ENCODE data around the gene SPNS3. TPM values are rescaled to one million over a fixed set of nuclear protein-coding genes. Genes with fewer than 3 reads are reported as not detected.

Gene SPNS3
- total RNA-seq, 1 experiment from 2014 or later: 0.64 TPM

DNA sequence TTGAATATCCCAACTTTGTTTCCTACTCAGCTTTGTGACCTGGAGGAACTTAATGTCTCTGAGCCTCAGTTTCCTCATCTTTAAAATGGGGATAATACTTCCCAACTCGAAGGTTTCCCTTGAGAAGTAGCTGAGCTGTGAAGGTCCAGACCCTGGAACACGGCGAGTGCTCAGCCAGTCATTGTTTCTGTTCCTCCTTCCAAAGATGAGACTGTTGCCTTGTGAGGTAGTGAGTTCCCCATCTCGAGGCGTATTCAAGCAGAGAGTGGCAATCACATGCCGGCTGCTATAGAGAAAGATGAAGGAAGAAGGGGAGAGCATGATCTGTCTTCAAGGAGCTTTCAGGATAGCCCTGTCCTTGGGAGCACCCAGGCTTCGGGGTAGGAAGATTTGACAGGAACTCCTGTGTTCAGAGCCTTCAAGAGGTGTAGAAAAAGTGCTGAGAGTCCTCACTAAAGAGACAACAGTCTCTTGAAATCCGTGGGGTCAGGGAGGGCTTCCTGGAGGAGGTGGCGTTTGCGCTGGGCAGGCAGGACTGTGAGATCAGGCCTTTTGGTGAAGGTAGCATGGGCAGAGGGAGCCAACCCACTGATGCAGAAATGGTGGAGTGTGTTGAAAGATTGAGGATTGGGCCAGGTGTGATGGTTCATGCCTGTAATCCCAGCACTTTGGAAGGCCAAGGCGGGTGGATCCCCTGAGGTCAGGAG, 92.1 kb downstream of the SPNS3 start:
- DNase-seq (ENCODE audit: low read depth): no peak

DNA sequence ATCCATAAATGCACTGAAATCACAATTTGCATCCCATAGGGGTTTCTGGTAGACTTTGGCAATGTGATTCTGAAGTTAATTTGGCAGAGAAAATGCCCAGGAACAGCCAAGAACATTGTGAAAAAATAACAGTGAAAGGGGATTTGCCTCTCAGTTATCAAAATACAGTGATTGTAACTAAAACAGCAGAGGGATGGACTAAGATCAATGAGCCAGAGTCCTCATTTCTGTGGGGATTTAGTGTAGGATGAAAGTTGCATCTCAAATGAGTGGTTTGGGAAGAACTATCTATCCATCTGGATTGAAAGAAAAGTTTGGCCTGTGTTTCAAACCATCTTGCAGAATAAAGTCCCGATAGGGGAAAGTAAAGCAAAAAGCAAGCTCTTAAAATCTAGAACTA, 93.4 kb downstream of the SPNS3 start:
- no peak for DNase-seq (ENCODE audit: low read depth)

DNA sequence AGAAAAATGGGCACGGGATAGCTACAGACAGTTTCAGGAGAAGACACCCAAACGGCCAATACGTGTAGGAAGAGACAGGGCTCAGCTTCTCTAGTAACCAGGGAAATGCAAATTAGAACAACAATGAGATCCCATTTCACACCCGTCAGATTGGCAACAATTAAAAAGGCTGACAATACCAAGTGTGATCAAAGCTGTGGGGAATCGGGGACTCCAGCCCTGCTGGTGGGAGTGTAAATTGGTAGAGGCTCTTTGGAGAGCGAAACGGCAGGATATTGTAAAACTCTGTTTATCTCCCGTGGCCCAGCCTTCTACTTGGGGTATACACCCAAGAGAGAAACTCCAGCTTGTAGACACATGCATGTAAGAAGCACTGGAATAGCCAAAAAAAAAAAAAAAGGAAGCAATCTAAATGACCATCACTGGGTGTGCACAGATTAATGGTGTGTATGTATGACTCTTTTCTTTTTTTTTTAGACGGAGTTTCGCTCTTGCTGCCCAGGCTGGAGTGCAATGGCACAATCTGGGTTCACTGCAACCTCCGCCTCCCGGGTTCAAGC, 93.9 kb downstream of the SPNS3 start:
- DNase-seq (ENCODE audit: low read depth): no peak

DNA sequence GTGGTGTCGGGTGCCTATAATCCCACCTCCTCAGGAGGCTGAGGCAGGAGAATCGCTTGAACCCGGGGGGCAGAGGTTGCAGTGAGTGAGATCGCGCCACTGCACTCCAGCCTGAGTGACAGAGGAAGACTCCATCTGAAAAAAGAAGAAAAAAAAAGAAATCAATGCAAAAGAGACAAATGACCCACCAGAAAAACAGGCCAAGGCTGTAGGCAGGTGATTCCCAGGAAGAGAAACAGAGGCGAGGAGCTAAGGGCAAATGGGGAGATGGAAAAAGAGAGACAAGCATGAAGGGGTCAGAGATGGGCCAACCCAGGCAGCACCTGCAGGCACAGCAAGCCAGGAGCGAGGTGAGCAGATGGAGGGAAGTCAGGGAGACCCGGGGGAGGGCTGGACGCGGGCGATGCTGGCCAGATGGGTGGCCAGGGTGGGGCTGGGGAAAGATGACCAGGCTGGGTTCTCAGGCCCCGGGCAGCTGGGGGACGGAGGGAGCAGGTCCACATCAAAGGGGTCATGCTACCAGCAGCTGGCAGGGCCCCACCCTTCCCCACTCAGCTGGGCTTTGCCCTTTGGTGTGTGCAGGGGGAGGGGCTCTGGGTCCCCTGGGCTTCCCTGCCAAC, 95.9 kb downstream of the SPNS3 start:
- no peak for DNase-seq (ENCODE audit: low read depth)

DNA sequence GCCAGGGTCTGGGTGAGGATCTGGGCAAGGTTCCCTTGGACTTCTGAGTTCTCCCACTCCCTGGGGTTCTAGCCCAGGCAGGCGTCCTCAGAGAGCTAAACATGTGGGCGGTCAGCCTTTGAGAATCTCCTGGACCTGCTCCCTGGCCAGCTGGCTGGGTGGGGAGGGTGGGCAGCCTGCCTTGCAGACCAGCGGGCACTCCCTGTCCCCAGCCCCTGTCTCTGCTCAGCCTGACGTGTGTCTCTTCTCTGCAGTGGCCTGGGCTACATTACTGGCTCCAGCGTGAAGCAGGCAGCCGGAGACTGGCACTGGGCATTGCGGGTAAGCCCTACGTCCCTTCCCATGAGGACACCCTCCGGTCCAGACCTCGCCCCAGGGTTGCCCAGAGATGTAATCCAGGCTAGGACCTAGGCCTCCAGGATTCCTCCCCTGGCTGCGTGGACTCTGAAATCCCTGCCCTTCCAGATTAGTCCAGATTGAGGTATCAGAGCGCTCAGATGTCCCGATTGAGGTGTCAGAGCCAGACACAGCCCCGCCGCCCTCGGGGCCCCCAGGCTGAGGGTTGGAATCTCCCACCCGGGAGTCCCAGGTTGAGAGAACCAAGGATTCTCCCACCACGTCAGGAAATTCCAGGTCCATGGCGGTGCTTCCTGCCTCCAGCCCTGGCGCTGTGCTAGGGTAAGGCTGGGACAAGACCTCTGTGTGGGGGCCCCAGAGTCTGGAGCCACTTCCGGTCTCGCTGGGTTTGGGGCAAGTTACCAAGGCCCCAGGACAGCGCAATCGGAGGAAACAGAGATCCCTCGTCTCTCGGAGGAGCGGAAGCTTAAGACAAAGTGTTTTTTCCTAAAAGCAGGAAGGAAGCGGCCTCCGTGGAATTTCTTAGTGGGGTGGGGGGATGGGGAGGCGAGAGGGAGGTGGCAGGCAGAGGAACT, 97.3 kb downstream of the SPNS3 start:
- DNase-seq (ENCODE audit: low read depth): no peak

DNA sequence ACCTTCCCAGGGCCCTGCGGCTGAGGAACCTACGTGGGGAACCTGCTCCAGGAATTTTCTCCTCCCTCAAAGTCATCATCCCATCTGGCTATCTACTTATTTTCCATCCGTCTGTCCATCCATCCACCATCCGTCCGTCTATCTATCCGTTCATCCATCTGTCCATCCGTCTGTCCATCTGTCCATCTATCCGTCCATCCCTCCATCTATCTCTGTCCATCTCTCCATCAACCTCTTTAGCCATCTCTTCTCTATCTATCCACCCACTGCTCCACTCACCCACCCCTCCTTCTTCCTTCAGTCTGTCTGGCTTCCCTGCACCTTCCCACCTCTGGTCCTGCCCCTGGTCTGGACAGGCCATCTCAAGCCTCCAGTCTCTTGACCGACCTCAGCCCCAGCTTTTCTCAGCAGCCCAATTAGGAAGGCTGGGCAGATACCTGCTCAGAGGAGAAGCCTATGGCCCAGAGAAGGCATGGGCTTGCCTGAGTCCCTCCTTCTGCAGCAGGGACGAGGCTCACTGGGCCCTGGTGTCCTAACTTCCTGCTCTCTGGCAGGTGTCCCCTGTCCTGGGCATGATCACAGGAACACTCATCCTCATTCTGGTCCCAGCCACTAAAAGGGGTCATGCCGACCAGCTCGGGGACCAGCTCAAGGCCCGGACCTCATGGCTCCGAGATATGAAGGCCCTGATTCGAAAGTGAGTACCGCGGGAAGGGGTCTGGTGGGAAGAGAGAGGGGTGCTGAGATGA, 98.4 kb downstream of the SPNS3 start:
- no peak for DNase-seq (ENCODE audit: low read depth)

DNA sequence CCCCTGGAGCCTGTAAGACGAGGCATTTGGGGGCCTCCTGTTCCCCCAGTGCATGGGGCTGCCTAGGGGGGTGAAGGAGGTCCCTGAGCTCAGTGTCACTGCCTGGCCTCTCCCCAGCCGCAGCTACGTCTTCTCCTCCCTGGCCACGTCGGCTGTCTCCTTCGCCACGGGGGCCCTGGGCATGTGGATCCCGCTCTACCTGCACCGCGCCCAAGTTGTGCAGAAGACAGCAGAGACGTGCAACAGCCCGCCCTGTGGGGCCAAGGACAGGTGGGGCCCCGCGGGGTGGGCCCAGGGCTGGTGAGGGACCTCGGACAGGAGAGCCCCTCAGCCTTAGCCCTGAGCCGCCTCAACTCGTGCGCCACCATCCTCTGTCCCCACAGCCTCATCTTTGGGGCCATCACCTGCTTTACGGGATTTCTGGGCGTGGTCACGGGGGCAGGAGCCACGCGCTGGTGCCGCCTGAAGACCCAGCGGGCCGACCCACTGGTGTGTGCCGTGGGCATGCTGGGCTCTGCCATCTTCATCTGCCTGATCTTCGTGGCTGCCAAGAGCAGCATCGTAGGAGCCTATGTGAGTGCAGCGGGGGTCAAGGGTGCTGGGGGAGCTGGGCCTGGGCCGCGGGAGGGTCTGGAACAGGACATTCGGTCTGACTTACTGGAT, 99.3 kb downstream of the SPNS3 start:
- DNase-seq (ENCODE audit: low read depth): no peak

DNA sequence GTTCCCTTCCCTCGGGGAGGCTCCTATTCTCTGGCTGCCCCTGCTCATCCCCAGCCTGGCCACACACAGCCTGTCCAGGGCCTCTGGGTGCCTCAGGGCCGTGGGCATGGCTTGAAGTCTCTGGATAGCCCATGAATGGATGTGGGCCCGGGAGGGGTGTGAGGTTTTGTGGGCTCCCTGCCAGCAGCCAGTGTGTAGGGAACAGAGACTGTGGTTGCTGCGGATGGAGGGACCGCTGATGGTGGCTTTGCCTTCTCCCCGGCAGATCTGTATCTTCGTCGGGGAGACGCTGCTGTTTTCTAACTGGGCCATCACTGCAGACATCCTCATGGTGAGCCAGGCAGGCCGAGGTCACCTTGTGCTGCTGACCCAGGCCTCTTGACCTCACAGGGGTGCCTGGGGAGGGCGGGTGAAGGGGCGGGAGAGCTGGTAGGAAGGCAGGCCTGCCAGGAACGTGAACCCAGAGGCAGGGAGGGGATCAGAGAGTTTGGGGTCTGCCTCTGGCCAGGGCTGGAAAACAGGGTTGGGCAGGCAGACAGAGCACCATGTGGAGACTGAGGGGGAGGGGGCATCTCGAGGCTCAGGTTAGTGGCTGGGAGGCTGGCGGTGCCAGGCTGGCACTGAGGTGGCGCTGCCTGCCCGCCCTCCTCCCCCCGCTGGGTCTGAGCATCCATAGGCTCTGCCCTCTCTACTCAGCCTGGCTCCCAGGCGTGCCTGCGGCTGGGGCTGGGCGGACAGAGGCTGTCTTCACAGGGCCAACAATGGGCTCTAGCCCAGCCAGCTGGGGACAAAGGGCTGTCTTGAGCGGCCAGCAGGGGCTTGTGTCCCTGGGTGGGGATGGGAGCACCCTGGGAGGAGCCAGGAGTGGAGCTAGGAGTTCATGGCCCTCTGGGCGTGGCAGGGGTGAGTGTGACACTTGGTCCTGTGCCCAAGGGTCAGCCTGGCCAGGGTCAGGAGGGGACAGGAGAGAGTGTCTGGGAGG, 100.1 kb downstream of the SPNS3 start:
- peak; percentile 43 for DNase-seq (ENCODE audit: low read depth)

DNA sequence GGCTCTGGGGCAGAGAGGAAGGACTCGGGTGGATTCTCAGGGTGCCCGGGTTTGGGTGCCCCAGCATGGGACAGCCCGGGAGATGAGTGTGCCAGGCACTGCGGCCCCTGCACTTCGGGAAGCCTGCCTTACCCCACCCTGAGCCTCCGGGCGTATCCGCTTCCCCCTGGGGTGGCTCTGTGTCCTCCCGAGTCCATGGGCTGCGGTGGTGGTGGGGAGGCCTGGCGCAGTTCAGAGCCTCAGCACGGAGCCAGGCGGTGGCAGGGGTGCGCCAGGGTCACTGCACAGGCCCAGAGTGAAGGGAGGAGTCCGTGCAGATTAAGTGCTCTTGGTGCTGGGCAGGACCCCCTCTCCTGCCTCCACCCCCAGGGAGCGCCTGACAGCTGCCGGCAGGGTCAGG, 100.8 kb downstream of the SPNS3 start:
- DNase-seq (ENCODE audit: low read depth): no peak

DNA sequence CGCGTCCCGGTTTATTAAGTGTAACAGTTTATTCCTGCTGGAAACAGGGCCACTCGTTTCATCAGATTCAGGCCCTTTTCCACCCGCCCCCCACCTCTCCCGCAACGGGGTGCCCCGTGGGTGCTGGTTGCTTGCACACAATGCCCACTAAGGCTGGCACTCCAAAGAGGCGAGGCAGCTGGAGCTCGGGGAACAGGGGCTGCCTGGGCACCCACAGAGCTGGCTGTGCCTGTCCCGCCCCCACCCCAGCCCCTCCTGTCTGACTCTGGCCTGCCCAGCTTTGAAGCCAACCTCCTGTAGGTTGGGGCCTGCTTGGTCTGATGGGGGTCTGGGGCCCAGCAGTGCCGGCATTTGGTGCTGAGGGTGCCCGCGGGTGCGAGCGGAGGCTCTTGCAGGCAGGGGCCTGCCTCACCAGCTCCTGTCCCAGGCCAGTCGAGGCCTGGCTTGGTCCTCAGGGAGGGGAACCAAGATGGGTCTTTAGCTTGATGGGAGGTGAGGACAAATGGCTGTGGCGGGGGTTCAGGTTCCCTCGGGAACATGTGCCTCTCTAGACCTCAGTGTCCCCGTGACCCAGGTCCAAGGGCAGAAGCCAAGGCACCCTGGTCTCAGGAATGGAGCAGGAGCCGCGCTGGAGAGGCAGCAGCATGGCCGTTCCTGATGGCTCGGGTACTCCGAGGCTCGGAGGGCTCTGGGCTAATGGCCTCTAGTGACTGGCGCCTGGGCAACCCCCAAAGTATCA, 101.4 kb downstream of the SPNS3 start:
- no peak for DNase-seq (ENCODE audit: low read depth)

DNA sequence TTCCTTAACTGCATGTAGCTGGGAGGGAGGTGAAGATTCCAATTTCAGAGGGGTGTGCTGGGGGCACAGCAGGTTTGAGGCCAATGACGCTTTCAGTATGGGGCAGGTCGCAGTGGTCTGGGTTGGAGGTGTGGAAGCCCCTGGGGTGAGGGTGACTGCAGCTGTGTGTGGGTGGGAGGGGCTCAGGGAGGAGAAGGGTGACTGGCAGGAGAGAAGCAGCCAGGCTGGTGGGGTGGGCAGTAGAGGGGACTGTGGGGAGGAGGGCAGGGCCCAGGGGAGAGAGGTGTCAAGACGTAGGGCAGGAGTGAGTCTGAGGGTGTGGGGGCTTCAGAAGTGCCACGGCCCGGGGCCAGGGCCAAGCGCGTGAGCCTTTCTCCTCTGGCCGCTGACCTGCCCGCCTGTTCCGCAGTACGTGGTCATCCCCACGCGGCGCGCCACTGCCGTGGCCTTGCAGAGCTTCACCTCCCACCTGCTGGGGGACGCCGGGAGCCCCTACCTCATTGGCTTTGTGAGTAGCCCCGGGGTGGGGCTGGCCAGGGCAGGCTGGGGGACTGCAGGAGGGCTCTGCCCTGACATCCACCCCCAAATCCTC, 102.0 kb downstream of the SPNS3 start:
- DNase-seq (ENCODE audit: low read depth): no peak

DNA sequence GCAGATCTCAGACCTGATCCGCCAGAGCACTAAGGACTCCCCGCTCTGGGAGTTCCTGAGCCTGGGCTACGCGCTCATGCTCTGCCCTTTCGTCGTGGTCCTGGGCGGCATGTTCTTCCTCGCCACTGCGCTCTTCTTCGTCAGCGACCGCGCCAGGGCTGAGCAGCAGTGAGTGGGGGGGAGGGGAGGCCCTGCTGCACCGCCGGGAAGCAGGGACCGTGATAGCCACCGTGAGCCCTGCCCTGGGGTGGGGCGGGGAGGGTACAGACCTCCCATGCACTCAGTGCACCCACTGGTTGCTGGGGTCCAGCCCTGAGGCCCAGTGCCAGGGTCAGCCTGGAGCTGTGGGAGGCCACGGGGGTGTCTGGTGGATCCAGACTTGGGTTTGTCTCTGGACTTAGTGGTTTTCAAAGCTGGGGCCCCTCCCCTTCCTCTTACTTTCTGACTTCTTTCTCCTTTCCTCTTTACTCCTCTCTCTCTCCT, 102.6 kb downstream of the SPNS3 start:
- no peak for DNase-seq (ENCODE audit: low read depth)

DNA sequence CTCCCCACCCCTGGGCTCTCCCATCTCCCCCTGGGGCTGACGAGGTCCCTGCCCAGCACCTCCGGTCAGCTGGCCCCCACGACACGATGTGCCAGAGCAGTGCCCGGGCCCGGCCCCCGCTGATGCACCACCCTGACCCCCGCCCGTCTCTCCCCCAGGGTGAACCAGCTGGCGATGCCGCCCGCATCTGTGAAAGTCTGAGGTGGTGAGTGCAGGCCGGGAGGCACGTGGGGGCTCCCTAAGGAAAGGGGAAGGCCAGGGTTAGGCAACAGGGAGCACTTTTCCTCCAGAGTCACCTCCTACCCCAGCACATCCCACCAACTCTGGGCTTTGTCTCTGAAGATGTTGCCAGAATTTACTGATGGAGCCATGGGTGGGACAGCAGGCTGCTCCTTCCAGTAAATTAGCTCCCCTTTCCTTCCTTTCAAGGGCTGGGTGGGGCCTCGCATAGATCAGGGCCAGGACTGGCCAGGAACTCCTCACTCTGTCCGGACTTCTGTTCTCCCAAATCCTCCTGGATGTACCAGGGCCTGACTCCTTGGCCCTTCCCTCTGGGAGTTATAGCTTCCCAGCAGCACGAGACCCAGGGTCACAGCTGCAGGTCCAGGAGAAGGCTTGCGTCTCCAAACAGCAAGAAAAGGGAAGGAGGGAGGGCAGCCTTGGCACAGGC, 103.1 kb downstream of the SPNS3 start:
- no peak for DNase-seq (ENCODE audit: low read depth)
